ENCODE results near the gene OTOF. TPM values are rescaled to one million over a fixed set of nuclear protein-coding genes. Genes with fewer than 3 reads are reported as not detected.

Gene OTOF
- total RNA-seq, 1 donor from 2014 or later = 8.1 TPM

- peak; percentile 4 to 14 for DNase-seq (ENCODE audit: low read depth in 2 of 2)
These were observed 65.7 kb downstream of the OTOF start for GRCh38 chr2:26412091-26412673.

GRCh38 chr2:26411419-26411818 is 66.5 kb downstream of the OTOF start:
- DNase-seq (ENCODE audit: low read depth in 2 of 2) = no peak

DNA sequence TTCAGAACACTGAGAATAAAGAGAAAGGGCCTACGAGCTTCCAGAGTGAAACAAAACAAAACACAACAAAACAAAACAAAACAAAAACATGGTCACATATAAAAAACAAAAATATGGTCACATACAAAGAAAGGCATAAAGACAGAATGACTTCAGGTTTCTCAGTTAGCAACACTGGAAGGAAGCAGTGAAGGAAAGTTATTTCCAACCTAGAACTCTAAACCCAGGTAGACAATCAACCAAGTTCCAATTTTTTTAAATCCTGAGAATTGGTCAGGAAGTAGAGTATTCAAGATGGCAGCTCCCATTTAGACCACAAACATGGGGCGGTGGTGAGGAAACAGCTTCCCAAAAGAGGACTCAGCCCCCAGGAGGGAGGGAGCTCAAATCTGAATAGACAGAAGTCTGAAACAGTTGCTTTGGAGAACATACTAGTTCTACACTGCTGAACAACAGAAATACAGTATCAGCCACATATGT is 67.1 kb downstream of the OTOF start:
- no peak for DNase-seq (ENCODE audit: low read depth in 2 of 2)

DNA sequence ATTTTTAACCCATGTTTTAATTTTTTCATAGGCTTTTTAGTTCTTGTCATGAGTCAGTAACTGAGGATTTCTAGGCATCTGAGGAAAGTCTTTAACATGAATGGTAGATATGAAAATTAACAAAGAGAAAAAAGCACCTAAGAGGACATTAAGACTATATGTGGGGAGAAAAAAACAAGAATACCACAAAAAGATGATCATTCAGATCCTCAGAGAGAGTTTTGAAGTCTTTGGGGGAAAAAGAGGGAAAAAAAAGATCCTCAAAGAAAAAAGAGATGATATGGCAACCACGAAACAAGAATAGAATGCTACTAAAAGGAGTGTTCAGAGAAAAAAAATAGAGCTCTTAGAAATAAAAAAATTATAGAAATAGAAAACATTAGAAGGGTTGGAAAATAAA is 68.1 kb downstream of the OTOF start:
- DNase-seq (ENCODE audit: low read depth in 2 of 2) = no peak

- no peak for DNase-seq (ENCODE audit: low read depth in 2 of 2)
These were observed 70.4 kb downstream of the OTOF start for GRCh38 chr2:26407526-26407925.

Other genes with a start within 250 kb of the OTOF start
- gene HADHA, start 233.5 kb downstream of the OTOF start, total RNA-seq = 130 and 150 TPM in 2 replicates
- 97.2 and 107 TPM in 2 replicates for gene HADHB, start 233.2 kb downstream of the OTOF start, total RNA-seq
- 8.3 and 9.3 TPM in 2 replicates for gene SELENOI, start 132.0 kb downstream of the OTOF start, total RNA-seq
- gene ADGRF3, start 131.3 kb downstream of the OTOF start, total RNA-seq = under 0.01 TPM in 2 replicates
- gene DRC1, start 76.2 kb downstream of the OTOF start, total RNA-seq = under 0.01 TPM in 1 of 2 replicates, not detected in the other
- not detected in 2 replicates for gene CIB4, start 163.2 kb upstream of the OTOF start, total RNA-seq
- gene KCNK3, start 214.6 kb upstream of the OTOF start, total RNA-seq = not detected in 2 replicates

Data from lung microvascular endothelial cell (primary cell).